ENCODE results near the gene TRAPPC2.

- no peak for TF ChIP-seq CTCF (IDR thresholded peaks at IDR 0.05; ENCODE audit: low read length)
- no peak for TF ChIP-seq EZH2phosphoT487 (IDR thresholded peaks at IDR 0.05; ENCODE audit: low read length)
- TF ChIP-seq EZH2 (optimal IDR thresholded peaks at IDR 0.05; ENCODE audit: low read depth, low read length): no peak
These were observed 66.5 kb downstream of the TRAPPC2 start for GRCh38 chrX:13667919-13668318.
